Testis (tissue), 3 donors: ENCODE data around the gene NHSL1. TPM values are rescaled to one million over a fixed set of nuclear protein-coding genes. Genes with fewer than 3 reads are reported as not detected.

Source experiments
- DNase-seq: peaks from one replicate; pipeline ENCODE4 v3.0.0-alpha.2; 2019
- H3K27ac ChIP-seq, 2 donors: fragments of 200-600 bp; sonication (generic); one replicate each; pipeline ENCODE4 v1.5.1; 2019
- H3K27me3 ChIP-seq: fragments of 200-600 bp; sonication (generic); one replicate; pipeline ENCODE4 v1.5.1; 2019
- H3K36me3 ChIP-seq: fragments of 200-600 bp; sonication (generic); one replicate; pipeline ENCODE4 v1.5.1; 2017; ENCODE audit warnings: low read depth; ENCODE audit errors: missing control alignments
- H3K4me1 ChIP-seq: fragments of 200-600 bp; sonication (generic); one replicate; pipeline ENCODE4 v1.5.1; 2019
- H3K4me3 ChIP-seq, 2 donors: fragments of 200-600 bp; sonication (generic); one replicate each; pipeline ENCODE4 v1.5.1; 2017 to 2019
- H3K9me3 ChIP-seq: fragments of 200-600 bp; sonication (generic); one replicate; pipeline ENCODE4 v1.5.1; 2017
- CTCF ChIP-seq, 3 experiments: fragments of 450-650 bp in 2 of 3; fragments of 200-600 bp in 1 of 3; sonication (generic) in 1 of 3; IDR thresholded peaks; one replicate each; pipeline ENCODE4 v1.5.1; 2016 to 2019; ENCODE audit warnings: antibody characterized with exemption in 3 of 3, mild to moderate bottlenecking in 2 of 3, moderate library complexity in 1 of 3
- POLR2A ChIP-seq: fragments of 450-650 bp; IDR thresholded peaks from one replicate; pipeline ENCODE4 v1.6.1; 2017; ENCODE audit warnings: antibody characterized with exemption, mild to moderate bottlenecking, moderate library complexity
- WGBS, 2 donors: methylation state at CpG; one replicate each; pipeline ENCODE4 v1.1.5; 2018; 5-methylcytosine and 5-hydroxymethylcytosine counted together
- intact Hi-C: fragments of 100-400 bp; cut with DNase I; formaldehyde crosslinking; loops from one replicate; pipeline ENCODE4 v1.15.1; 2023; ENCODE audit warnings: low total_unique reads
- polyA plus RNA-seq: library from polyadenylated mRNA; stranded (reverse); fragments of 350-450 nt; fragmentation: Illumina TruSeq; extraction: RNeasy Lipid Tissue Mini Kit (QIAGEN cat#74804); gene quantifications from one replicate; pipeline ENCODE4 v1.2.3, GENCODE V29; 2014; ENCODE audit warnings: low read depth, low replicate concordance; ENCODE audit not compliant: insufficient read depth
- total RNA-seq, 2 donors: library from RNA; depleted of rRNA; stranded (reverse); fragments of >200 nt; gene quantifications; one replicate each; pipeline ENCODE4 v1.2.3, GENCODE V29; 2016

Gene NHSL1
- total and polyA plus RNA-seq, 3 donors from 2014 or later: 2.5 to 2.7 (median 2.6) TPM

GRCh38 chr6:138524526-138524925 lies 25.2 kb upstream of the NHSL1 start:
- intact Hi-C loops: no loop called here
- H3K36me3 ChIP-seq: no peaks in the 10 kb centered on the region
- H3K27me3 ChIP-seq: no peaks in the 10 kb centered on the region
- H3K4me1 ChIP-seq: no peaks in the 10 kb centered on the region
- no peak for DNase-seq
- no peak for TF ChIP-seq CTCF (IDR thresholded peaks at IDR 0.05)
- TF ChIP-seq POLR2A: no peak
- 58 to 64% methylated on average over 2 of the region's 2 CpGs for WGBS, 2 donors
- no peaks in the 10 kb centered on the region for H3K9me3 ChIP-seq
- H3K4me3 ChIP-seq: no peak overlapping the region
- H3K27ac ChIP-seq: no peak overlapping the region

GRCh38 chr6:138523347-138524210 lies 24.3 kb upstream of the NHSL1 start:
- Histone ChIP-seq H3K9me3 (no peaks in the 10 kb centered on the region), H3K4me1 (no peaks in the 10 kb centered on the region), H3K4me3 (no peak overlapping the region), H3K27me3 (no peaks in the 10 kb centered on the region), H3K27ac (no peak overlapping the region), H3K36me3 (no peaks in the 10 kb centered on the region)
- DNase-seq: no peak
- WGBS, 2 donors: 89 to 95% methylated on average over 7 of the region's 7 CpGs
- TF ChIP-seq CTCF (IDR thresholded peaks at IDR 0.05) (no peak), POLR2A (no peak)
- intact Hi-C loops: no loop called here

GRCh38 chr6:138522611-138523010 lies 23.3 kb upstream of the NHSL1 start:
- Histone ChIP-seq H3K4me3 (no peak overlapping the region), H3K27ac (no peak overlapping the region)
- intact Hi-C loops: no loop called here

GRCh38 chr6:138521790-138522189 lies 22.5 kb upstream of the NHSL1 start:
- H3K4me1 ChIP-seq: no peaks in the 10 kb centered on the region
- DNase-seq: no peak
- no peak overlapping the region for H3K4me3 ChIP-seq
- H3K36me3 ChIP-seq: no peaks in the 10 kb centered on the region
- 75 to 82% methylated on average over 5 of the region's 5 CpGs for WGBS, 2 donors
- no peaks in the 10 kb centered on the region for H3K27me3 ChIP-seq
- no peak for TF ChIP-seq CTCF (IDR thresholded peaks at IDR 0.05)
- TF ChIP-seq POLR2A: no peak
- intact Hi-C loops: no loop called here
- no peak overlapping the region for H3K27ac ChIP-seq
- no peaks in the 10 kb centered on the region for H3K9me3 ChIP-seq

More at GRCh38 chr6:138522611-138523010, 23.3 kb upstream of the NHSL1 start:
- no peak for DNase-seq
- no peaks in the 10 kb centered on the region for H3K9me3 ChIP-seq
- H3K4me1 ChIP-seq: no peaks in the 10 kb centered on the region
- H3K36me3 ChIP-seq: no peaks in the 10 kb centered on the region
- WGBS, 2 donors: 89 to 90% methylated on average over 4 of the region's 4 CpGs
- no peaks in the 10 kb centered on the region for H3K27me3 ChIP-seq
- TF ChIP-seq POLR2A: no peak
- no peak for TF ChIP-seq CTCF (IDR thresholded peaks at IDR 0.05)

- H3K27ac ChIP-seq: no peak overlapping the region
- no peaks in the 10 kb centered on the region for H3K9me3 ChIP-seq
- no peaks in the 10 kb centered on the region for H3K36me3 ChIP-seq
- no peaks in the 10 kb centered on the region for H3K27me3 ChIP-seq
- peak in 2 of 3 experiments; percentile 27 to 42 for TF ChIP-seq CTCF (IDR thresholded peaks at IDR 0.05)
- no peak for TF ChIP-seq POLR2A
- intact Hi-C loops: no loop called here
- H3K4me1 ChIP-seq: no peaks in the 10 kb centered on the region
- no peak for DNase-seq
- 14 to 27% methylated on average over 3 of the region's 3 CpGs for WGBS, 2 donors
- no peak overlapping the region for H3K4me3 ChIP-seq
Observed at GRCh38 chr6:138520463-138520862, 21.2 kb upstream of the NHSL1 start.
